GM23338 (cell line): Measurements from ENCODE around the gene MTHFSD.

Source experiments
- CREB1 ChIP-seq: fragments of 250-450 bp; sonication (Bioruptor Pico); IDR thresholded peaks from 2 replicates; pipeline ENCODE4 v1.5.0; 2020; ENCODE audit warnings: low read depth, mild to moderate bottlenecking, moderate library complexity
- EZH2 ChIP-seq: fragments of 200-600 bp; sonication (generic); IDR thresholded peaks from one replicate; pipeline ENCODE4 v1.8.0; 2017; ENCODE audit warnings: antibody characterized with exemption, mild to moderate bottlenecking, low read depth; ENCODE audit not compliant: unreplicated experiment
- EZH2phosphoT487 ChIP-seq: fragments of 200-600 bp; sonication (generic); IDR thresholded peaks from one replicate; pipeline ENCODE4 v1.8.1; 2018; ENCODE audit warnings: antibody characterized with exemption; ENCODE audit not compliant: unreplicated experiment
- JUNB ChIP-seq: IDR thresholded peaks from one replicate; pipeline ENCODE4 v1.6.1; 2016; ENCODE audit warnings: antibody characterized with exemption; ENCODE audit not compliant: unreplicated experiment
- NANOG ChIP-seq: IDR thresholded peaks from 2 replicates; pipeline ENCODE4 v1.6.1; 2016; ENCODE audit warnings: antibody characterized with exemption, borderline replicate concordance
- POLR2AphosphoS5 ChIP-seq: IDR thresholded peaks from 2 replicates; pipeline ENCODE4 v1.6.1; 2016; ENCODE audit warnings: antibody characterized with exemption, low read depth
- TF ChIP-seq, protein P1 (sequence below), 2 experiments: fragments of 200-600 bp in 1 of 2; sonication (generic) in 1 of 2; conservative IDR thresholded peaks; 2 replicates each; pipeline versions ENCODE4 v1.5.1 to v1.6.1; 2016 to 2017; ENCODE audit warnings: antibody characterized with exemption in 2 of 2, low read depth in 2 of 2, mild to moderate bottlenecking in 2 of 2, moderate library complexity in 1 of 2
- TF ChIP-seq, protein P2 (sequence below): IDR thresholded peaks from one replicate; pipeline ENCODE4 v1.6.1; 2018; ENCODE audit warnings: antibody characterized with exemption; ENCODE audit not compliant: unreplicated experiment
- TF ChIP-seq, protein P3 (sequence below): IDR thresholded peaks from 2 replicates; pipeline ENCODE4 v1.6.1; 2016; ENCODE audit warnings: antibody characterized with exemption

DNA sequence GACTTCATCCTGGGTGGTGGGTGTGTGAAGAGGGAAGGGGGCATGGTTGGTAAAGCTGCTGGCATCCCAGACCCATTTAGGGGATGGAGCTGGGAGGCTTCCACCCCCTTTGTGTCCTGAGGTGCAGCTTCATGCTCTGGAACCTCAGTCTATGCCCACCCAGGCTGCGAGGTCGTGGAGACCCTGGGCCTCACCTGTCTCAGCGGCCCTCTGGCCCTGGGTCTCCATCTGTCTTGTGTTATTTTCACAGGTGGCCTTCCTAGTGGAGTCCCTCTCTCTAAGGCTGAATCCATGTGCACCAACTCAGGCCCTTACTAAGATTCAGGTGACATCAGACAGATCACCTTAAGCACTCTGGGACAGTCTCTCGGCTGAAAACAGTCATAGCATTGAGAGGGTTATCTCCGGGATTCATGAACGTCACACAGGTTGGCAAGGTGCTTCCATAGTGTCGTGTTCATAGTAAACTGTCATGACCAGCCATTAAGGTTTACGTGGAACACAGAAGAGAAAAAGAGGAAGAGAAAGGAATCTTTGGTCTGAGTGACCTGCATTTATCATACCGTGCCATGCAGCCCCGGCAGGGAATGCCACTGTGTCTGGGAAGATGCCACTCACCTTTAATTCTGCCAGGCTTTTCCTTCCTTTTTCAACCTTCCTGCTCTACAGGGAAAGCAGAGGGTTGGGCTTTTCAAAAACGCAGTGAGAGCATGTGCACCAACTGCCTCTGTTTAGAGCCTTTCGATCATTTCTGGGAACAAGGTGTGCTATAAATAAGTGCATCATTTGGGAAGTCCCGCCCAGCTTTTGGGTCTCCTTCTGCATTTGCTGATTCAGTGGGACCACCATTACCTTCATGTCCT lies 18.8 kb upstream of the MTHFSD start:
- TF ChIP-seq, protein P1, sequence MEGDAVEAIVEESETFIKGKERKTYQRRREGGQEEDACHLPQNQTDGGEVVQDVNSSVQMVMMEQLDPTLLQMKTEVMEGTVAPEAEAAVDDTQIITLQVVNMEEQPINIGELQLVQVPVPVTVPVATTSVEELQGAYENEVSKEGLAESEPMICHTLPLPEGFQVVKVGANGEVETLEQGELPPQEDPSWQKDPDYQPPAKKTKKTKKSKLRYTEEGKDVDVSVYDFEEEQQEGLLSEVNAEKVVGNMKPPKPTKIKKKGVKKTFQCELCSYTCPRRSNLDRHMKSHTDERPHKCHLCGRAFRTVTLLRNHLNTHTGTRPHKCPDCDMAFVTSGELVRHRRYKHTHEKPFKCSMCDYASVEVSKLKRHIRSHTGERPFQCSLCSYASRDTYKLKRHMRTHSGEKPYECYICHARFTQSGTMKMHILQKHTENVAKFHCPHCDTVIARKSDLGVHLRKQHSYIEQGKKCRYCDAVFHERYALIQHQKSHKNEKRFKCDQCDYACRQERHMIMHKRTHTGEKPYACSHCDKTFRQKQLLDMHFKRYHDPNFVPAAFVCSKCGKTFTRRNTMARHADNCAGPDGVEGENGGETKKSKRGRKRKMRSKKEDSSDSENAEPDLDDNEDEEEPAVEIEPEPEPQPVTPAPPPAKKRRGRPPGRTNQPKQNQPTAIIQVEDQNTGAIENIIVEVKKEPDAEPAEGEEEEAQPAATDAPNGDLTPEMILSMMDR (conservative IDR thresholded peaks at IDR 0.05; ENCODE audit: low read depth in 2 of 2): no peak
- TF ChIP-seq EZH2: peak; percentile 47
- no peak for TF ChIP-seq JUNB
- TF ChIP-seq EZH2phosphoT487: no peak
- TF ChIP-seq POLR2AphosphoS5: no peak
- TF ChIP-seq, protein P2, sequence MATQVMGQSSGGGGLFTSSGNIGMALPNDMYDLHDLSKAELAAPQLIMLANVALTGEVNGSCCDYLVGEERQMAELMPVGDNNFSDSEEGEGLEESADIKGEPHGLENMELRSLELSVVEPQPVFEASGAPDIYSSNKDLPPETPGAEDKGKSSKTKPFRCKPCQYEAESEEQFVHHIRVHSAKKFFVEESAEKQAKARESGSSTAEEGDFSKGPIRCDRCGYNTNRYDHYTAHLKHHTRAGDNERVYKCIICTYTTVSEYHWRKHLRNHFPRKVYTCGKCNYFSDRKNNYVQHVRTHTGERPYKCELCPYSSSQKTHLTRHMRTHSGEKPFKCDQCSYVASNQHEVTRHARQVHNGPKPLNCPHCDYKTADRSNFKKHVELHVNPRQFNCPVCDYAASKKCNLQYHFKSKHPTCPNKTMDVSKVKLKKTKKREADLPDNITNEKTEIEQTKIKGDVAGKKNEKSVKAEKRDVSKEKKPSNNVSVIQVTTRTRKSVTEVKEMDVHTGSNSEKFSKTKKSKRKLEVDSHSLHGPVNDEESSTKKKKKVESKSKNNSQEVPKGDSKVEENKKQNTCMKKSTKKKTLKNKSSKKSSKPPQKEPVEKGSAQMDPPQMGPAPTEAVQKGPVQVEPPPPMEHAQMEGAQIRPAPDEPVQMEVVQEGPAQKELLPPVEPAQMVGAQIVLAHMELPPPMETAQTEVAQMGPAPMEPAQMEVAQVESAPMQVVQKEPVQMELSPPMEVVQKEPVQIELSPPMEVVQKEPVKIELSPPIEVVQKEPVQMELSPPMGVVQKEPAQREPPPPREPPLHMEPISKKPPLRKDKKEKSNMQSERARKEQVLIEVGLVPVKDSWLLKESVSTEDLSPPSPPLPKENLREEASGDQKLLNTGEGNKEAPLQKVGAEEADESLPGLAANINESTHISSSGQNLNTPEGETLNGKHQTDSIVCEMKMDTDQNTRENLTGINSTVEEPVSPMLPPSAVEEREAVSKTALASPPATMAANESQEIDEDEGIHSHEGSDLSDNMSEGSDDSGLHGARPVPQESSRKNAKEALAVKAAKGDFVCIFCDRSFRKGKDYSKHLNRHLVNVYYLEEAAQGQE: no peak
- no peak for TF ChIP-seq CREB1
- TF ChIP-seq, protein P3, sequence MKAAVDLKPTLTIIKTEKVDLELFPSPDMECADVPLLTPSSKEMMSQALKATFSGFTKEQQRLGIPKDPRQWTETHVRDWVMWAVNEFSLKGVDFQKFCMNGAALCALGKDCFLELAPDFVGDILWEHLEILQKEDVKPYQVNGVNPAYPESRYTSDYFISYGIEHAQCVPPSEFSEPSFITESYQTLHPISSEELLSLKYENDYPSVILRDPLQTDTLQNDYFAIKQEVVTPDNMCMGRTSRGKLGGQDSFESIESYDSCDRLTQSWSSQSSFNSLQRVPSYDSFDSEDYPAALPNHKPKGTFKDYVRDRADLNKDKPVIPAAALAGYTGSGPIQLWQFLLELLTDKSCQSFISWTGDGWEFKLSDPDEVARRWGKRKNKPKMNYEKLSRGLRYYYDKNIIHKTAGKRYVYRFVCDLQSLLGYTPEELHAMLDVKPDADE: no peak
- TF ChIP-seq NANOG: no peak
